HG02610 (cell line): ENCODE results near the gene POLR3B.
"Not testable (repeated sequence)": the region's sequence is repeated elsewhere in the genome, so short reads cannot be mapped to it uniquely, and the experiment has no call there.

ENCODE experiments used
- ATAC-seq: cut with Tn5 transposase; IDR thresholded peaks from one replicate; pipeline ENCODE4 v1.9.1; 2021; ENCODE audit warnings: mild to moderate bottlenecking, moderate library complexity; ENCODE audit not compliant: unreplicated experiment

Gene POLR3B

GRCh38 chr12:106459124-106459523 lies 101.6 kb downstream of the POLR3B start:
- no peak for ATAC-seq

- no peak for ATAC-seq
These were observed 102.0 kb downstream of the POLR3B start for GRCh38 chr12:106459534-106459933.

- ATAC-seq = no peak
These were observed 104.2 kb downstream of the POLR3B start for GRCh38 chr12:106461730-106462129.

- ATAC-seq = not testable (repeated sequence)
These were observed 108.1 kb downstream of the POLR3B start for GRCh38 chr12:106465605-106466004.

- ATAC-seq = not testable (repeated sequence)
These were observed 118.1 kb downstream of the POLR3B start for GRCh38 chr12:106475662-106476061.

- not testable (repeated sequence) for ATAC-seq
These were observed 120.1 kb downstream of the POLR3B start for GRCh38 chr12:106477627-106478026.

GRCh38 chr12:106480251-106480650 lies 122.7 kb downstream of the POLR3B start:
- no peak for ATAC-seq

- ATAC-seq = no peak
These were observed 123.7 kb downstream of the POLR3B start for GRCh38 chr12:106481246-106481645.

- ATAC-seq = no peak
These were observed 130.1 kb downstream of the POLR3B start for GRCh38 chr12:106487664-106488063.

- no peak for ATAC-seq
These were observed 131.3 kb downstream of the POLR3B start for GRCh38 chr12:106488884-106489283.

- ATAC-seq = no peak
These were observed 132.7 kb downstream of the POLR3B start for GRCh38 chr12:106490264-106490663.

- ATAC-seq = no peak
These were observed 135.3 kb downstream of the POLR3B start for GRCh38 chr12:106492857-106493256.

- no peak for ATAC-seq
These were observed 136.0 kb downstream of the POLR3B start for GRCh38 chr12:106493531-106493930.

- ATAC-seq = no peak
These were observed 137.9 kb downstream of the POLR3B start for GRCh38 chr12:106495354-106495965.

GRCh38 chr12:106498056-106498455 lies 140.5 kb downstream of the POLR3B start:
- no peak for ATAC-seq

- no peak for ATAC-seq
These were observed 142.1 kb downstream of the POLR3B start for GRCh38 chr12:106499628-106500027.

- no peak for ATAC-seq
These were observed 149.1 kb downstream of the POLR3B start for GRCh38 chr12:106506691-106507090.

GRCh38 chr12:106508966-106509365 lies 151.4 kb downstream of the POLR3B start:
- no peak for ATAC-seq

GRCh38 chr12:106511365-106511764 lies 153.8 kb downstream of the POLR3B start:
- no peak for ATAC-seq

GRCh38 chr12:106517314-106517713 lies 159.8 kb downstream of the POLR3B start:
- ATAC-seq = no peak

GRCh38 chr12:106519607-106520021 lies 162.1 kb downstream of the POLR3B start:
- no peak for ATAC-seq

- ATAC-seq = no peak
These were observed 164.4 kb downstream of the POLR3B start for GRCh38 chr12:106521901-106522300.

- no peak for ATAC-seq
These were observed 165.2 kb downstream of the POLR3B start for GRCh38 chr12:106522708-106523107.
